Measurements from ENCODE around the gene ATP2C1. TPM values are rescaled to one million over a fixed set of nuclear protein-coding genes. Genes with fewer than 3 reads are reported as not detected.

ATP2C1 gene
- total and polyA plus RNA-seq, 2 experiments from 2014 or later: 28.1 to 75.7 TPM

DNA sequence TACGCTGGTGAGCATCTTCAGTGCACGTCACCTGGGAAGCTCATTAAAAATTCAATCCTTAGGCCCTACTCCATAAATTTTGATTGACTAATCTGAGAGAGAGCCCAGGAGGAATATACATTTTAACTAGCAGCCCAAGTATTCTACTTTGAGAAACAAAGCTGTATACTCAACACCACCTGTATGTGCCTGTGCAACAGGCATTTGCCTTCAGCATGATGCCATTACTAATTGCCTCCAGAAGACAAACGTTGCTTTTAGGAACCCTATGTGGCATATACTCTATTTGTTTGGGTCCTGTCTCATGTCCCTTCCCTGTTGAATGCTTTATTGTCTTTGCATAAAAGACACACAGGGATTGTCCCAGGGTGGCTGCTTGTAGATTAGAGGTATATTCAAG is 125.1 kb downstream of the ATP2C1 start:
- no peak overlapping the region for H3K27ac Mint-ChIP-seq
- DNase-seq (ENCODE audit: low spot score): no peak
- H3K36me3 Mint-ChIP-seq (ENCODE audit: low read depth): peaks cover 15% of the 10 kb centered on the region; the same call in 2 of the 3 replicates
- Histone ChIP-seq H3K9me2 (ENCODE audit: insufficient read depth) (no peaks in the 10 kb centered on the region), H3F3A (replicated peaks; ENCODE audit: low read depth) (no peaks in the 10 kb centered on the region), H3K4me2 (no peak overlapping the region), H4K20me1 (replicated peaks; ENCODE audit: insufficient read depth) (0 out of 2 replicates have a peak, but pooled peaks cover 12% of the 10 kb centered on the region), H3K4me3 (no peak overlapping the region), H3K4me1 (ENCODE audit: insufficient read depth) (no peaks in the 10 kb centered on the region), H2AFZ (no peak overlapping the region), H3K36me3 (ENCODE audit: insufficient read depth) (peaks cover 6% of the 10 kb centered on the region; the same call in 1 of the 2 replicates), H3K27me3 (ENCODE audit: insufficient read depth) (no peaks in the 10 kb centered on the region), H3K27ac (ENCODE audit: low read depth) (no peak overlapping the region), H3K79me2 (replicated peaks; ENCODE audit: insufficient read depth) (no peaks in the 10 kb centered on the region)
- H3K9me3 Mint-ChIP-seq: no peaks in the 10 kb centered on the region
- no peak overlapping the region for H3K4me3 Mint-ChIP-seq
- ATAC-seq: no peak
- TF ChIP-seq ETS1 (IDR thresholded peaks at IDR 0.05): no peak
- no peak for TF ChIP-seq NANOG (IDR thresholded peaks at IDR 0.05; ENCODE audit: borderline replicate concordance)
- no peak for TF ChIP-seq JUNB (IDR thresholded peaks at IDR 0.05; ENCODE audit: unreplicated experiment)
- TF ChIP-seq ZNF114 (CRISPR knock-in tag; IDR thresholded peaks at IDR 0.05): no peak
- no peak for TF ChIP-seq CREB1 (CRISPR knock-in tag; IDR thresholded peaks at IDR 0.05; ENCODE audit: low read depth)
- no peak for TF ChIP-seq CTCF (conservative IDR thresholded peaks at IDR 0.05; ENCODE audit: low read depth in 2 of 2)
- no peak for TF ChIP-seq EZH2 (IDR thresholded peaks at IDR 0.05; ENCODE audit: low read depth, unreplicated experiment)
- no peak for TF ChIP-seq STAT1 (IDR thresholded peaks at IDR 0.05; ENCODE audit: unreplicated experiment)
- no peak for TF ChIP-seq ZNF331 (CRISPR knock-in tag; IDR thresholded peaks at IDR 0.05; ENCODE audit: low read depth)
- TF ChIP-seq, protein P1, sequence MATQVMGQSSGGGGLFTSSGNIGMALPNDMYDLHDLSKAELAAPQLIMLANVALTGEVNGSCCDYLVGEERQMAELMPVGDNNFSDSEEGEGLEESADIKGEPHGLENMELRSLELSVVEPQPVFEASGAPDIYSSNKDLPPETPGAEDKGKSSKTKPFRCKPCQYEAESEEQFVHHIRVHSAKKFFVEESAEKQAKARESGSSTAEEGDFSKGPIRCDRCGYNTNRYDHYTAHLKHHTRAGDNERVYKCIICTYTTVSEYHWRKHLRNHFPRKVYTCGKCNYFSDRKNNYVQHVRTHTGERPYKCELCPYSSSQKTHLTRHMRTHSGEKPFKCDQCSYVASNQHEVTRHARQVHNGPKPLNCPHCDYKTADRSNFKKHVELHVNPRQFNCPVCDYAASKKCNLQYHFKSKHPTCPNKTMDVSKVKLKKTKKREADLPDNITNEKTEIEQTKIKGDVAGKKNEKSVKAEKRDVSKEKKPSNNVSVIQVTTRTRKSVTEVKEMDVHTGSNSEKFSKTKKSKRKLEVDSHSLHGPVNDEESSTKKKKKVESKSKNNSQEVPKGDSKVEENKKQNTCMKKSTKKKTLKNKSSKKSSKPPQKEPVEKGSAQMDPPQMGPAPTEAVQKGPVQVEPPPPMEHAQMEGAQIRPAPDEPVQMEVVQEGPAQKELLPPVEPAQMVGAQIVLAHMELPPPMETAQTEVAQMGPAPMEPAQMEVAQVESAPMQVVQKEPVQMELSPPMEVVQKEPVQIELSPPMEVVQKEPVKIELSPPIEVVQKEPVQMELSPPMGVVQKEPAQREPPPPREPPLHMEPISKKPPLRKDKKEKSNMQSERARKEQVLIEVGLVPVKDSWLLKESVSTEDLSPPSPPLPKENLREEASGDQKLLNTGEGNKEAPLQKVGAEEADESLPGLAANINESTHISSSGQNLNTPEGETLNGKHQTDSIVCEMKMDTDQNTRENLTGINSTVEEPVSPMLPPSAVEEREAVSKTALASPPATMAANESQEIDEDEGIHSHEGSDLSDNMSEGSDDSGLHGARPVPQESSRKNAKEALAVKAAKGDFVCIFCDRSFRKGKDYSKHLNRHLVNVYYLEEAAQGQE (IDR thresholded peaks at IDR 0.05; ENCODE audit: unreplicated experiment): no peak
- H3K4me1 Mint-ChIP-seq: no peaks in the 10 kb centered on the region
- H3K27me3 Mint-ChIP-seq (ENCODE audit: insufficient read depth, low read depth, poor library complexity): no peaks in the 10 kb centered on the region

Data from GM23338 (cell line).